K562 (cell line): ENCODE results near the gene ALDH5A1. TPM values are rescaled to one million over a fixed set of nuclear protein-coding genes. Genes with fewer than 3 reads are reported as not detected.

Experiments used
- ERF ChIP-seq: fragments of 450-650 bp; formaldehyde crosslinking; IDR thresholded peaks from 2 replicates; pipeline ENCODE4 v1.4.0; 2020; ENCODE audit warnings: mild to moderate bottlenecking, mixed read lengths
- ETV6 ChIP-seq, 3 experiments: fragments of 150-350 bp in 1 of 3; sonication (generic) in 1 of 3; formaldehyde crosslinking in 1 of 3; IDR thresholded peaks; 2 replicates each; pipeline versions ENCODE4 v1.6.1 to v1.8.0; 2014 to 2022; ENCODE audit warnings: borderline replicate concordance in 2 of 3, low read depth in 2 of 3, antibody characterized with exemption in 1 of 3, low read length in 1 of 3, mild to moderate bottlenecking in 1 of 3, missing genetic modification reagents in 1 of 3
- FOS ChIP-seq: IDR thresholded peaks from 3 replicates; pipeline ENCODE4 v1.6.1; 2011; ENCODE audit not compliant: insufficient read length; ENCODE audit errors: extremely low read depth
- FOXP4 ChIP-seq: sonication (generic); formaldehyde crosslinking; IDR thresholded peaks from 2 replicates; pipeline ENCODE4 v1.8.0; 2022; ENCODE audit warnings: mild to moderate bottlenecking, missing genetic modification reagents, borderline replicate concordance
- HES1 ChIP-seq: fragments of 450-650 bp; IDR thresholded peaks from 2 replicates; pipeline ENCODE4 v1.6.1; 2016; ENCODE audit warnings: low read depth, mild to moderate bottlenecking, moderate library complexity
- MYC ChIP-seq, 2 experiments: fragments of 250-450 bp in 1 of 2; sonication (Bioruptor Pico) in 1 of 2; IDR thresholded peaks; 2 replicates each; pipeline versions ENCODE4 v1.5.1 to v1.6.1; 2012 to 2021; ENCODE audit warnings: low read depth in 2 of 2, borderline replicate concordance in 1 of 2, improper control_type of control experiment in 1 of 2, low read length in 1 of 2, mild to moderate bottlenecking in 1 of 2, moderate library complexity in 1 of 2
- PCBP2 ChIP-seq: fragments of 200-400 bp; formaldehyde crosslinking; IDR thresholded peaks from 2 replicates; pipeline ENCODE4 v1.6.1; 2018; ENCODE audit warnings: low read length, low read depth, mild to moderate bottlenecking, moderate library complexity; ENCODE audit not compliant: poor library complexity, severe bottlenecking
- REST ChIP-seq, 2 experiments: fragments of 450-650 bp; formaldehyde crosslinking in 1 of 2; IDR thresholded peaks; 2 replicates each; pipeline versions ENCODE4 v1.4.0 to v1.6.1; 2014 to 2020; ENCODE audit warnings: mild to moderate bottlenecking in 2 of 2, borderline replicate concordance in 1 of 2, low read depth in 1 of 2
- RFX7 ChIP-seq: fragments of 250-450 bp; sonication (Bioruptor Pico); IDR thresholded peaks from 2 replicates; pipeline ENCODE4 v1.5.1; 2021; ENCODE audit warnings: mild to moderate bottlenecking
- SUPT5H ChIP-seq: fragments of 450-650 bp; IDR thresholded peaks from 2 replicates; pipeline ENCODE4 v1.6.1; 2016
- TCF15 ChIP-seq: fragments of 250-450 bp; sonication (Bioruptor Pico); IDR thresholded peaks from 2 replicates; pipeline ENCODE4 v1.8.0; 2022; ENCODE audit warnings: moderate library complexity, mild to moderate bottlenecking, inconsistent platforms
- TRIM24 ChIP-seq, 2 experiments: fragments of 450-650 bp; IDR thresholded peaks; 2 replicates each; pipeline ENCODE4 v1.6.1; 2016
- ZNF324 ChIP-seq: fragments of 250-450 bp; sonication (Bioruptor Pico); IDR thresholded peaks from 2 replicates; pipeline ENCODE4 v1.4.0; 2020; ENCODE audit warnings: mild to moderate bottlenecking
- polyA plus RNA-seq, 8 experiments: library from polyadenylated mRNA; depleted of rRNA in 4 of 8; stranded (reverse) in 5 of 8; unstranded in 3 of 8; fragments of >200 nt; fragmentation: Nextera tagmentation in 2 of 8; fragmentation: Illumina TruSeq in 1 of 8; extraction: Ambion mirVana in 2 of 8; extraction: Trizol in 1 of 8; gene quantifications; 2 replicates each; pipeline versions ENCODE4 v1.2.1 to v1.2.3, GENCODE V29; 2011 to 2014; ENCODE audit warnings: inconsistent platforms in 1 of 8, missing spikeins in 1 of 8
- total RNA-seq, 7 experiments: library from RNA; depleted of rRNA in 6 of 7; stranded (reverse); fragments of >200 nt in 6 of 7; fragmentation: Illumina TruSeq in 2 of 7; extraction: Trizol in 2 of 7; gene quantifications; 2 replicates each; pipeline versions ENCODE4 v1.2.1 to v1.2.3, GENCODE V29; 2011 to 2021; ENCODE audit warnings: low replicate concordance in 1 of 7

Gene ALDH5A1
- total and polyA plus RNA-seq, 9 of the 15 experiments (the other 6 are each of a cell fraction or from before 2014, with no cell fraction given): 2.2 to 19.7 (median 9.5) TPM

GRCh38 chr6:24494821-24495795 is at the start of gene ALDH5A1 (continued):
- TF ChIP-seq HES1: no peak
- 0 out of 4 replicates have a peak, but pooled peaks of 1 of the 2 experiments have one; percentile 26 for TF ChIP-seq TRIM24 (IDR thresholded peaks at IDR 0.05)
- TF ChIP-seq ETV6 (IDR thresholded peaks at IDR 0.05; ENCODE audit: borderline replicate concordance in 1 of 2, low read depth in 2 of 2, low read length in 1 of 2): peak; percentile 43 to 50; a peak in 2 of 4 replicates
- no peak for TF ChIP-seq ETV6 (CRISPR knock-in tag; IDR thresholded peaks at IDR 0.05; ENCODE audit: borderline replicate concordance)
- no peak for TF ChIP-seq TCF15 (CRISPR knock-in tag)
- no peak for TF ChIP-seq ZNF324
- no peak for TF ChIP-seq REST (IDR thresholded peaks at IDR 0.05; ENCODE audit: borderline replicate concordance)
- no peak; the same call in 1 of the 2 replicates for TF ChIP-seq REST (CRISPR knock-in tag; IDR thresholded peaks at IDR 0.05; ENCODE audit: low read depth)
- TF ChIP-seq PCBP2: no peak
- TF ChIP-seq SUPT5H: peak; percentile 28; the same call in 1 of the 2 replicates
- no peak for TF ChIP-seq FOS
- TF ChIP-seq FOXP4 (CRISPR knock-in tag): no peak
- no peak for TF ChIP-seq RFX7 (CRISPR knock-in tag)
- peak; percentile 33; the same call in 1 of the 2 replicates for TF ChIP-seq ERF
- TF ChIP-seq MYC (IDR thresholded peaks at IDR 0.05; ENCODE audit: low read depth, low read length): peak; percentile 48
- TF ChIP-seq MYC (CRISPR knock-in tag; IDR thresholded peaks at IDR 0.05; ENCODE audit: borderline replicate concordance, low read depth): no peak
